Measurements from ENCODE around the gene ID3.
"Not testable (repeated sequence)": the region's sequence is repeated elsewhere in the genome, so short reads cannot be mapped to it uniquely, and the experiment has no call there.

Gene ID3

DNA sequence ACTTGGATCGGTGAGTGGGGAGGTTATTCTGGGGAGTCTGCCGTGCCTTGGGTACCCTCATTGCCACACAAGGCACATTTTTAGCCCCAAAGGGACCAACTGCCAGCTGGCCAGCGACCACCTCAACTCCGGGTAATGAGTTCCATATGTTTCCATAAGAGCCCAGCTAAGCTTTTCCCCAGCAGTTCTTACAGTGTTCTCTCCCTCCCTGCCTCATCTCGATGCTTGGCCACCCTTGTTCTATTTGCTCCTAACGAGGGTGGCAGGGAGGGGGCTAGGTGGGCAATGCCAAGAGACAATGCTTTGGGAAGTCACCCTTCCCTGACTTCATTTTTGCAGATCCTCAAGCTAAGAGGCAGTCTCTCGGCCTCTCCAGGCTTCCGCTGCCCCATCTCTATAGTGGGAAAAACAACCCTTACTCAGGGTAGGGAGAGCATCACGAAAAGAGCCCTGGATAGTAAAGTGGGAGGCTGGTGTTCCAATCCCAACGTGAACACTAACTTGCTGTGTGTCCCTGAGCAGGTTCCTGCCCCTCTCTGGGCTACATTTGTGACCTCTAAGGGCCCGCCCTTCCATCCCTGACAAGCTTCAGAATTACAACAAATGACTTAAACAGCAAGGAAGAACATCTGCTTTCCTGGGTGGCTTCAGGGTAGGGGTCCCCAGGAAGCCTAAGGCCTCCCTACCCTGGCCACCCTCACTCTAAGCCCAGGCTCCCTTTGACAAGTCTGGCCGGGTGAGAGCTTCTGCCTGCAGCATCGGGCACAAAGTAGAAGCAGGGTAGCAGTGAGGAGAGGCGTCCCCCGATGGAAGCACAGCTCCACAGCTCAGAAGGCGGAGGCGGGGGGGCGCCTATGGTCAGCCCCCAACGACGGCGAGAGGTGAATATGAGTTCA, 5.8 kb downstream of the ID3 start:
- no peak for DNase-seq (ENCODE audit: low read depth in 3 of 3)

- DNase-seq (ENCODE audit: low read depth in 3 of 3) = no peak
These were observed 7.5 kb downstream of the ID3 start for GRCh38 chr1:23551849-23552248.

GRCh38 chr1:23548704-23549143, 10.6 kb downstream of the ID3 start:
- no peak for DNase-seq (ENCODE audit: low read depth in 3 of 3)

DNA sequence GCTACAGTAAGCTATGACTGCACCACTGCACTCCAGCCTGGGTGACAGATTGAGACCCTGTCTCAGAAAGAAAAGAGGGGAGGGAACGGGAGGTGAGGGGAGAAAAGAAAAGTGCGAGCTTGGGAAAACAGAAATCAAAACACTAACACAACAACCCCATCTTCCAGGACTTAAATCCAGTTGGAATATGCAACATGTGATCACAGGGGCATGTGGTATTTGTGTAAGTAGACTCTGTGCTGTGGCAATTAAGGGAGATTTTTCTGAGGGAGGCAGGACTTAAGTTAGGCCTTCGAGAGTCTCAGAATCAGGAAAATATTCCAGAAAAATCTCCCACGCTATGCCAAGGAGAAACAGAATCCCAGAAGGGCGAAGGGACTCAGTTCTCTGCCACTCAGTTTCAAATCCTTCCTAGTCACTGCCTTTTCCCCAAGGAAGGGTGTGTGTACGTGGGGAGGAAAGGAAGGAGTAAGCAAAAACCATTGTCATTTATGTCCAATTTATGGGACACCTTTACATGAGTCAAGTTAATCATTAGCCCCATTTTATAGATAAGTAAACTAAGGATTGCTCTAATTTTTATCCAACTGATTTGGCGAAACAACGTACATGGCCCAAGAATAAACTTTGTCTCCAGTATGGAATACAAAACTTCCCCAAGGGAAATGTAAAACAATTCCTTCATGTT, 12.3 kb downstream of the ID3 start:
- DNase-seq (ENCODE audit: low read depth in 3 of 3) = no peak

GRCh38 chr1:23545851-23546250, 13.4 kb downstream of the ID3 start:
- no peak for DNase-seq (ENCODE audit: low read depth in 3 of 3)

DNA sequence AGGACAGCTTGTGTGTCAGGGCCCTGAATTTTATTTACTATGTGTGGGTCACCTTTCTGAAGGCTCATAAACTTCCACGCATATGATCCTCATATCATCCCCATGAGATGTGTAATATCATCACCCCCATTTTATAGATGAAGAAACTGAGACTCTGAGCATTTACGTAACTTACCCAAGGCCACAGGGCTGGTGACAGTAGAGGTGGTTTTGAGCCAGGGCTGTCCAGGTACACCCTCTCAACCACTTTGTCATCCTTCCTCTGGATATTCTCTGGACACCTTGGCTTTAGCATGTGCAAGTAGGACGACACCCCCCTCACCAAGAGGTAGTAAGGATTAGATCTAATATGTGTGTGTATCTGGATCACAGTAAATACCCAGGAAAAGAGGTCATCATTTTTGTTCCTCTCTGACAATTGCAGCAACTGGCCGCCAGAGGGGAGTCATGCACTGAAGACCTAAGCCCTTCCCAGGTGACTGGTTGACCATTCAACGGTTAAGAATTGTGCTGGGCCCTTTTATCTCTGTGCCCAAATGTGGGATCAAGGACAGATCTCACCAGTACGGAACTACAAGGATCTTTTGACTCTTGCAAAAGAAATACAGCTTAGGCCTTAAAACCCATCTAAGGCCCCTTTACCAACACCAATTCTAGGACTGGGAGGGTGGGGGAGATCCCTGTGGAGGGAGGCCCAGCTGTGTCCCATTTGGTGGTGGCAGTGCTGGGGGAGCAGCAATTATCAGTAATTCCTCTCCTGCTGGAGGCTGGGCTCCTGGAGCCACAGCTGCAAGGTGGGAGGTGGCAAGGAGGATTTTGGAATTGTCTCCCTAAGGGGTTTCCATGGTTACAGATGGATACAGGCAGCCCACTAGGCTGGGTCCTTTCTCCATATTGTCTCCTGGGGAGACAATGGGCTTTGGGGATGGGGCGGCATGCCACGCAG, 14.6 kb downstream of the ID3 start:
- peak; percentile 50 to 74 (median 58) for DNase-seq (ENCODE audit: low read depth in 3 of 3)

GRCh38 chr1:23543707-23544443, 15.4 kb downstream of the ID3 start:
- no peak for DNase-seq (ENCODE audit: low read depth in 3 of 3)

DNA sequence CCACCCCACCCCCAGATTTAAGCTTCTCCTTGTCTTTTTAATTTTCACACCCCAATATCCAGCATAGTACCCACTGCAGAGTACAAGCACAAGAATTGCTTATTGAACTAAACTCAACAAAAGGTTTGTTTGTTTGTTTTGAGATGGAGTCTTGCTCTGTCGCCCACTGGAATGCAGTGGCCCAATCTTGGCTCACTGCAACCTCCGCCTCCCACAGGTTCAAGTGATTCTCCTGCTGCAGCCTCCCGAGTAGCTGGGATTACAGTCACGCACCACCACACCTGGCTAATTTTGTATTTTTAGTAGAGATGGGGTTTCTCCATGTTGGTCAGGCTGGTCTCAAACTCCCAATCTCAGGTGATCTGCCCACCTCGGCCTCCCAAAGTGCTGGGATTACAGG, 16.4 kb downstream of the ID3 start:
- DNase-seq (ENCODE audit: low read depth in 3 of 3) = not testable (repeated sequence)

DNA sequence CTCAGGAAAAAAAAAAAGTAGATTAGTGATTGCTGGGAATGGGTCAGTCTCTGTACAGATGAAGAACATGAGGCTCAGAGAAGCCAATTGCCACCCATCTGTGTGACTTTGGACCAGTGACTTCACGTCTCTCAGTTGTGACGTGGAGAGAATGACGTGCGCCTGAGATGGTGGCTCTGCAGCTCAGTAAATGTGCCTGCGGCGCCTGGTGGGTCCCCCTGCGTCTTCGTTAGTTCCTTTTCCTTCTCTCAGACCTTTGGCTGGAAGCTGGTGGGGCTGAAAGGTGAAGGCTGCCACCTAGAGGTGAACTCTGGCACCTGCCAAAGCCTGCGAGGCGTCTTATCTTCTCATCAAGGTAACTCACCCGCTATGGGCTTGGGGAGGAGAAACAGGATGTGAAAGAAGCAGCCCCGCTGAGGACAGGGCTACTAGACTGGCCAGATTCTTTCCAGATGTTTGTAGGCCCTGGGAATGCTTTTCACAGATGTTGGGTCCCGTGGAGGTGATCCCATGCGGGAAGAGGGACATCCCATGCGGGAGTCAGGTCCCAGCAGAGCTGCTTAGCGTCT, 19.5 kb downstream of the ID3 start:
- DNase-seq (ENCODE audit: low read depth in 3 of 3) = peak; percentile 79 to 91 (median 86)

DNA sequence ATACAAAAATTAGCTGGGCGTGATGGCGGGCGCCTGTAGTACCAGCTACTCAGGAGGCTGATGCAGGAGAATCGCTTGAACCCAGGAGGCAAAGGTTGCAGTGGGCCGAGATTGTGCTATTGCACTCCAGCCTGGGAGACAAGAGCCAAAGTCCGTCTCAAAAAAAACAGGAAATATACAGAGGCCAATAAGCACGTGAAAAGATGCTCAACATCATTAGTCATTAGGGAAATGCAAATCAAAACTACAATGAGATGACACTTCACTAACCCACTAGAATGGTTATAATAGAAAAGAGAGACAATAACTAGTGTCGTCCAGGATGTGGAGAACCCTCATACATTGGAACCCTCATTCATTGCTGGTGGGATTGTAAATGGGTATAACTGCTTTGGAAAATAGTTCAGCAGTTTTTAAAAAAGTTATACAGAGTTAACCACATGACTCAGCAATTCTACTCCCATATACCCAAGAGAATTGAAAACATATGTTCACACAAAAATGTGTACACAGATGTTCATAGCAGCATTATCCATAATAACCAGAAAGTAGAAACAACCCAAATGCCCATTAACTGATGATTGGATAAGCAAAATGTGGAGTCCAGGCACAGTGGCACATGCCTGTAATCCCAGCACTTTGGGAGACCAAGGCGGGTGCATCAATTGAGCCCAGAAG, 21.9 kb downstream of the ID3 start:
- no peak for DNase-seq (ENCODE audit: low read depth in 3 of 3)

DNA sequence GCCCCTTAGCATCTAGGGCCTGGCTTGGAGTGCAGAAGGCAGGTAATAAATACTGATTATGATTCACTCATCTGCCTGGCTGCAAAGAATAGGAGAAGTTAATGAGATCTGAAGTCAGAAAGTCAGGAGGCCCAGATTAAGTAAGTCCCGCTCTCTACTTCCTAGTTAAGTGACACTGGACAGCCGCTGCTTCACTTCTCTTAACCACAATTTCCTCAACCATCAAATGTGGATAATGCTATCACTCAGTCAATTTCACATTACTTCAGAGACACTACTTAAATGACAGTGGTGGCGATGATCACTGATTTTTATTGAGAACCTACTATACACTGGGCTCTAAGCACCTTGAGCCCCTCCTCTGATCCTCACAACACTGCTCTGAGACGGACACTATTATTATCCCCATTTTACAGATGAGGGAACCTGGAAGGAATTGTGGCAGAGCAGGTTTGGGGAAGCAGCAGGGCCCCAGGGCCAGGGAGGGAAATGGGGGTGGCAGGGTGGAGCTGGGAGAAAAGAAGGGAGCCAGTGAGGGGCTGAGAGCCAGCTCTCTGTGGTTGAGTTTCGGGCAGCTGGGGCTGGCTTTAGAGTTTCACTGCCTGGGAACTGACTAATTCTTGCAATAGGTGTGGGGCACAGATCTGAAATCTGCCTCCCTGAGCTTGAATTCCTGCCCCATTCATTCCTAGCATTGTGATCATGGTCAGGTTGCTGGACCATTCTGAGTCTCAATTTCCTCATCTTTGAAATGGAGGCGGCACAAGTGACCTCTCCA, 25.9 kb downstream of the ID3 start:
- no peak for DNase-seq (ENCODE audit: low read depth in 3 of 3)

DNA sequence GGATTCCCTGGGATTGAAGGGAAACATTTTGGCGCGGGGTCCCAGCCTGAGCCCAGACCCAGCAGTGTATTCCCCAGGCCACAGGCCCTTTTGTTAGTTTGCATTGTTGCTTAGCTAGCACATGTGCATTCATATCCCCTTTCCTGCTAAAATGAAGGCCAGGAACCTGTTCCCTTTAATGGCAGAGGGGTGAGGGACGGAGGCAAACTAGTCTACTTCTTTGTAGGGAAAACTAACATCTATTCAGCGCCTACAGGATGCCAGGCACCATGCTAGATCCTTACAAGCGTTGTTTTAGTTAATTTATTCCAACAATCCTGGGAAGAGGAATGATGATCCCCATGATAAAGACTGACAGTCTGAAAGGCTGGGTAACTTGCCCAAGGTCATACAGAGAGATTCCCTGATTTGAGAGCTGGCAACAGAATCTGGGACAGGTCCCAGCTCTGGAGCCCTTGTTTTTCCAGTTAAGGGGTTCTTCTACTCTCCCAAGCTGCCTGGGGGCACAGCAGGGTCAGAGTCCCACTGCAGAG, 27.7 kb downstream of the ID3 start:
- DNase-seq (ENCODE audit: low read depth in 3 of 3) = no peak

- peak; percentile 63 to 79 (median 66) for DNase-seq (ENCODE audit: low read depth in 3 of 3)
These were observed 28.3 kb downstream of the ID3 start, which contains the start of gene E2F2 for GRCh38 chr1:23530747-23531561. Gene E2F2, minus strand, starts transcription at chr1:23531233. Its CDS starts 440 bp downstream, at chr1:23530793.

DNA sequence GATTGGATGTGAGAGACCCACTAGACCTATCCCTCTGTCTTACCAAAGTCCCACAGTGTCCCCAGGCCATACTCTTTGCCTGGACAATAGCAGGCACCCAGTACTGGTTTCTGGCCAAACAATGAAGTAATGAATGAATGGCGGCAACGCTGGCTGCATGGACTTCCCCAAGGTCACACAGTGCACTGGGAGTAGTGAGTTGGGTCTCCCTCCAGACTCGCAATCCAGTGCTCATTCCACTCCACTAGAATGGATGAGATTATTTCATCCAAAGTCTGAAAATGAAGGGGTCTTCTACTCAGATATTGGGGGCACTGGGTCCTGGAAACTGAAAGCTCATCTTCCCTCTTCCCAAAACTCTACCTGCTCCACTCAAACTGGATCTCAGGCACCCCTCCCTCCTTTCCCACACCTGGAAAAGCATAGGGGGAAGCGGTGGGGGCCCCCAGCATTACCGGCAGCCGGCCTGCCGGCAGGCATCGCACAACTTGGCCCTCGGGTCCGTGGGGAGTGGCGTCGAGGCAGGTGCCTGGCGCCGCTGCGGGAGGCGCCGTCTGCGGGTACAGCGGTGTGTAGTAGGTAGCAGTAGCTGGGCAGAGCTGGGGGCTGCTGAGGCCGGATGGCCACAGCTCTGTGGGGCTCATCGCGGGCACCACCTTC, 29.1 kb downstream of the ID3 start:
- DNase-seq (ENCODE audit: low read depth in 3 of 3) = peak in 1 of 3 experiments; percentile 33

DNA sequence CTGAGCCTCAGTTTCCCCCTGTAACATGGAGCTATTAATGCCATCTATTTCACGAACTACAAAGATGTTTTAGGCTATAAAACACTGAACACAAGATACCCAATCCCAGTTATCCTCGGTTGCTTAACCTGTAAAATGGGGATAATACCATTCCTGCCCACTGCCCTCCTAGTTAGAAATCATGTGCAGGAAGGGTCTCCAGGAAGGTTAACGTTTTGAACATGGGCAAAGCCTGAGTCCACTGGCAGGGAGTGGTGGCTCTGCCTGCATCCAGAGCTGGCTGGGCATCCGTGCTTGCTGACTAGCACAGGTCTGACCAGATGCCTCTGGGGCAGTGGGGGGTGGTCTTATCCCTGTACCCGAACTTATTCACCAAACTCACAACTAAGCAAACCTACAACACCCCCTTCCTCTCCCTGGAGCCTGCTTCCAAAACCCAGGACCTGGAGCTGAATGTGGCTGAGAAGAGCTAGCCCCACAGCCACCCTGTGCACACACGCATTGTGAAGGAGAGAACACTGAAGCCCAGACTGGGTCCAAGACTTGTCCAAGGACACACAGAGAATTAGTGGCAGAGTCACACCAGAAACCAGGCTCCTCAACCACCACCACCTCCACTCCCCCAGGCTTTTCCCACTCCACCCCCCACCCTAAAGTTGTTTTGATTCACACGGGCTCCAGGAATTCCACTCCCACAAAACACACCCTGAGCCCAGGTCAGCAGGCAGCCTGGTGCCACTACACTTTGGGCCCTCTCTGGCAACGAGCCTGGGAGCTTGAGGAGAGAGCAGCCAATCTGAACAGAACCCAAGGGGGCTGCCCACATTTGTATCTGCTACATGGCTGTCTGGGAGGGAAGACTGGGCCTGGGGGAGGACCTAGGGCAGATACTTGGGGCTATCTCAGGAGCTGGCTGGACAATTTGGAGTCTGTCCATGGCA, 29.9 kb downstream of the ID3 start:
- DNase-seq (ENCODE audit: low read depth in 3 of 3) = no peak

GRCh38 chr1:23528250-23528978, 30.9 kb downstream of the ID3 start:
- DNase-seq (ENCODE audit: low read depth in 3 of 3) = peak; percentile 41 to 82 (median 60)

Measured in stimulated activated CD4-positive, alpha-beta T cell treated with anti-CD3 and anti-CD28 coated beads, TNF-alpha, amount 100 ng/mL, for 24 hours (primary cell).